ENCODE measurements around the gene MAPRE3. TPM values are rescaled to one million over a fixed set of nuclear protein-coding genes. Genes with fewer than 3 reads are reported as not detected.
"Not testable (repeated sequence)": the region's sequence is repeated elsewhere in the genome, so short reads cannot be mapped to it uniquely, and the experiment has no call there.

Gene MAPRE3
- total RNA-seq, 1 donor from 2014 or later: 27.0 TPM

- Mint-ChIP-seq H3K36me3 (ENCODE audit: low read depth, unreplicated experiment) (no peaks in the 10 kb centered on the region), H3K27me3 (ENCODE audit: low read depth, unreplicated experiment) (peaks cover 11% of the 10 kb centered on the region), H3K27ac (ENCODE audit: unreplicated experiment) (peak overlapping the region; percentile 19), H3K9me3 (ENCODE audit: unreplicated experiment) (no peaks in the 10 kb centered on the region), H3K4me3 (ENCODE audit: unreplicated experiment) (no peak overlapping the region), H3K4me1 (ENCODE audit: low read depth, unreplicated experiment) (peaks cover 14% of the 10 kb centered on the region)
- Histone ChIP-seq H3K9me3 (ENCODE audit: insufficient read depth, low read depth, low read length) (no peaks in the 10 kb centered on the region), H3K4me1 (ENCODE audit: insufficient read depth, low read length) (peaks cover 6% of the 10 kb centered on the region), H3K36me3 (ENCODE audit: insufficient read depth, low read length) (no peaks in the 10 kb centered on the region), H3K9ac (ENCODE audit: low read length) (no peak overlapping the region), H2AFZ (ENCODE audit: low read depth, low read length) (no peak overlapping the region), H3K4me3 (ENCODE audit: insufficient read depth, low read depth, low read length) (no peak overlapping the region), H3K27me3 (ENCODE audit: insufficient read depth, low read length) (peaks cover 3% of the 10 kb centered on the region), H3K4me2 (ENCODE audit: low read length) (no peak overlapping the region), H4K20me1 (ENCODE audit: insufficient read depth, low read length) (no peaks in the 10 kb centered on the region), H3K27ac (ENCODE audit: low read depth, low read length) (no peak overlapping the region), H3K79me2 (ENCODE audit: insufficient read depth, low read length) (no peaks in the 10 kb centered on the region)
- no peak for FAIRE-seq
- TF ChIP-seq EZH2 (IDR thresholded peaks at IDR 0.05; ENCODE audit: insufficient read depth, low read length) (no peak), CTCF (IDR thresholded peaks at IDR 0.05; ENCODE audit: insufficient read depth, low read depth, low read length) (peak; percentile 54)
- peak; percentile 22 for DNase-seq (ENCODE audit: low read depth)
Observed at GRCh38 chr2:26922405-26923188, 47.8 kb upstream of the MAPRE3 start.

GRCh38 chr2:26923189-26923466 lies 47.3 kb upstream of the MAPRE3 start:
- not testable (repeated sequence) for H3K36me3 ChIP-seq (ENCODE audit: insufficient read depth, low read length); H3K9me3 Mint-ChIP-seq (ENCODE audit: unreplicated experiment); FAIRE-seq; H3K4me2 ChIP-seq (ENCODE audit: low read length); DNase-seq (ENCODE audit: low read depth); H3K36me3 Mint-ChIP-seq (ENCODE audit: low read depth, unreplicated experiment); H4K20me1 ChIP-seq (ENCODE audit: insufficient read depth, low read length); H3K27me3 ChIP-seq (ENCODE audit: insufficient read depth, low read length); H3K9me3 ChIP-seq (ENCODE audit: insufficient read depth, low read depth, low read length); H3K79me2 ChIP-seq (ENCODE audit: insufficient read depth, low read length); H3K9ac ChIP-seq (ENCODE audit: low read length); H3K4me1 ChIP-seq (ENCODE audit: insufficient read depth, low read length); H2AFZ ChIP-seq (ENCODE audit: low read depth, low read length); H3K27ac ChIP-seq (ENCODE audit: low read depth, low read length); H3K4me3 ChIP-seq (ENCODE audit: insufficient read depth, low read depth, low read length); H3K4me3 Mint-ChIP-seq (ENCODE audit: unreplicated experiment)
- peaks cover 14% of the 10 kb centered on the region for H3K27me3 Mint-ChIP-seq (ENCODE audit: low read depth, unreplicated experiment)
- peak overlapping the region; percentile 19 for H3K27ac Mint-ChIP-seq (ENCODE audit: unreplicated experiment)
- peaks cover 14% of the 10 kb centered on the region for H3K4me1 Mint-ChIP-seq (ENCODE audit: low read depth, unreplicated experiment)

- H3K4me3 Mint-ChIP-seq (ENCODE audit: unreplicated experiment): no peak overlapping the region
- H3K27me3 Mint-ChIP-seq (ENCODE audit: low read depth, unreplicated experiment): peaks cover 11% of the 10 kb centered on the region
- Histone ChIP-seq H3K79me2 (ENCODE audit: insufficient read depth, low read length) (no peaks in the 10 kb centered on the region), H3K27ac (ENCODE audit: low read depth, low read length) (no peak overlapping the region), H2AFZ (ENCODE audit: low read depth, low read length) (no peak overlapping the region), H3K9me3 (ENCODE audit: insufficient read depth, low read depth, low read length) (no peaks in the 10 kb centered on the region), H3K36me3 (ENCODE audit: insufficient read depth, low read length) (no peaks in the 10 kb centered on the region), H4K20me1 (ENCODE audit: insufficient read depth, low read length) (no peaks in the 10 kb centered on the region), H3K27me3 (ENCODE audit: insufficient read depth, low read length) (peaks cover 3% of the 10 kb centered on the region), H3K4me1 (ENCODE audit: insufficient read depth, low read length) (peaks cover 6% of the 10 kb centered on the region), H3K9ac (ENCODE audit: low read length) (no peak overlapping the region), H3K4me3 (ENCODE audit: insufficient read depth, low read depth, low read length) (no peak overlapping the region), H3K4me2 (ENCODE audit: low read length) (no peak overlapping the region)
- no peaks in the 10 kb centered on the region for H3K9me3 Mint-ChIP-seq (ENCODE audit: unreplicated experiment)
- FAIRE-seq (no peak), DNase-seq (ENCODE audit: low read depth) (no peak)
- no peak for TF ChIP-seq CTCF (IDR thresholded peaks at IDR 0.05; ENCODE audit: insufficient read depth, low read depth, low read length)
- TF ChIP-seq EZH2 (IDR thresholded peaks at IDR 0.05; ENCODE audit: insufficient read depth, low read length): no peak
- H3K27ac Mint-ChIP-seq (ENCODE audit: unreplicated experiment): peak overlapping the region; percentile 94
- peaks cover 14% of the 10 kb centered on the region for H3K4me1 Mint-ChIP-seq (ENCODE audit: low read depth, unreplicated experiment)
- H3K36me3 Mint-ChIP-seq (ENCODE audit: low read depth, unreplicated experiment): no peaks in the 10 kb centered on the region
Observed at GRCh38 chr2:26924731-26925099, 45.7 kb upstream of the MAPRE3 start.
